ENCODE data around the gene CHCHD10. TPM values are rescaled to one million over a fixed set of nuclear protein-coding genes. Genes with fewer than 3 reads are reported as not detected.

CHCHD10 gene
- total and polyA plus RNA-seq, 11 donors: 374 to 2,069 (median 944) TPM

DNA sequence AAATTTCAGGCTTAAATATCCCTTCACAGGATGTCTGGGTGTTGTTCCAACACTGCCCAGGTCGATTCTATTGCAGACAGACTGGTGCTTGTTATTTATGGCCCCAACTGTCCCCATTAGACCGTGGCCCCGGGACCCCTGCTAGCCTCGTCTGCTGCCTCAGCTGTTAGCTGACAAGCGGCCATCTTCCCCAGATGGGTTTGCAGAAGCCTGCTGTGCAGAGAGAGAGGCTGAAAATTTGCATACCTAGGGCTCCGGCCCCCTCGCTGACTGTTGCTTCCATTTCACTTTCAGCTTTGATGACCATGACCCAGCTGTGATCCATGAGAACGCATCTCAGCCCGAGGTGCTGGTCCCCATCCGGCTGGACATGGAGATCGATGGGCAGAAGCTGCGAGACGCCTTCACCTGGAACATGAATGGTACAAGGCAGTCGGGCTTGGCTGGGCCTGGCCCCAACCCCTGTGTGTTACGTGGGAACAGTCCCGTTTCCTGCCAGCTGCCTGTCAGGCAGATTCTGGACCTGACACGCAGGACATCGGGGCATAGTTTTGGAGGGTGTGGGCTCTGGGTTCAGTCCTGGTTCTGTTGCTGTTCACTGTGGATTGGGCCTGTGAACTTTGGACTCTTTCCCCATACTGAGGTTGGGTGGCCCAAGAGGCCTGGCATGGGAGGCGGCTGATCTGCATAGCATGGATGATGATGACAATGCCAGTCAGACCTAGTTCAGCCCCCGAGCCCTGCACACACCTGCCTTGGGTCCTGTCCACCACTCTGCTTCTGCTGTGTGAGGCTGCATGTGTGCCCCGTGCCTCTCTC is 35.4 kb upstream of the CHCHD10 start:
- H3K27me3 ChIP-seq: no peaks in the 10 kb centered on the region
- H3K9me3 ChIP-seq: no peaks in the 10 kb centered on the region
- no peak for DNase-seq
- ATAC-seq: peak in 1 of 4 donors; percentile 11
- intact Hi-C loops (cut with DNase I): no loop called here
- H3K36me3 ChIP-seq: peaks cover 0 to 97% (median 91%) of the 10 kb centered on the region in 9 donors
- 82 to 91% (median 83%) methylated on average over 17 to 21 of the region's 21 CpGs for WGBS, 4 donors
- H3K4me1 ChIP-seq: peaks cover 0 to 5% (median 0%) of the 10 kb centered on the region in 12 donors
- TF ChIP-seq POLR2A (IDR thresholded peaks at IDR 0.05): no peak
- TF ChIP-seq, protein P1, sequence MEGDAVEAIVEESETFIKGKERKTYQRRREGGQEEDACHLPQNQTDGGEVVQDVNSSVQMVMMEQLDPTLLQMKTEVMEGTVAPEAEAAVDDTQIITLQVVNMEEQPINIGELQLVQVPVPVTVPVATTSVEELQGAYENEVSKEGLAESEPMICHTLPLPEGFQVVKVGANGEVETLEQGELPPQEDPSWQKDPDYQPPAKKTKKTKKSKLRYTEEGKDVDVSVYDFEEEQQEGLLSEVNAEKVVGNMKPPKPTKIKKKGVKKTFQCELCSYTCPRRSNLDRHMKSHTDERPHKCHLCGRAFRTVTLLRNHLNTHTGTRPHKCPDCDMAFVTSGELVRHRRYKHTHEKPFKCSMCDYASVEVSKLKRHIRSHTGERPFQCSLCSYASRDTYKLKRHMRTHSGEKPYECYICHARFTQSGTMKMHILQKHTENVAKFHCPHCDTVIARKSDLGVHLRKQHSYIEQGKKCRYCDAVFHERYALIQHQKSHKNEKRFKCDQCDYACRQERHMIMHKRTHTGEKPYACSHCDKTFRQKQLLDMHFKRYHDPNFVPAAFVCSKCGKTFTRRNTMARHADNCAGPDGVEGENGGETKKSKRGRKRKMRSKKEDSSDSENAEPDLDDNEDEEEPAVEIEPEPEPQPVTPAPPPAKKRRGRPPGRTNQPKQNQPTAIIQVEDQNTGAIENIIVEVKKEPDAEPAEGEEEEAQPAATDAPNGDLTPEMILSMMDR (IDR thresholded peaks at IDR 0.05): no peak
- H3K27ac ChIP-seq: no peak overlapping the region
- H3K4me3 ChIP-seq: no peak overlapping the region

DNA sequence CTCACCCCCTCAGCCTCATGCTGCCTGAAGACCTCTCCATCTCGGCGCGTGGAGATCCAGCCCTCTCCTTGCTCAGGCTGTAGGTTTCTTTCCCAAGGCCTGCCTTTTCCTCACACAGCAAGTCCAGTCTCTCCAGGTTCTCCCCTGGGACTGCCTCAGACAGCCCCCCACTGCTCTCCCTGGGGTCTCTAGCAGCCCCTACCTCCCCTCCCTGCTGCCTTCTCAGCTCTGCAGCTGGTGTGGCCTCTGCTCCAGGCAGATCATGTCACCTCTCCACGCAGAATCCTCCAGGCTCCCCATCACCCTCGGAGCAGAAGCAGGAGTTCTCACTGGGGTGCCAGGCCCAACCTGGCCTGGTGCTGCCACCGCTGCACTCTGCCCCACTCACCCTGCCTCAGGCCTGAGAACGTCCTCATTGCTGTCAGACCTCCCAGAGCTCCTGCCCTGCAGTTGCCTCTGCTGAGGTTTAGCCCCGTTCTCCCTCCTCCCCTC is 34.2 kb upstream of the CHCHD10 start:
- WGBS, 4 donors: 88 to 94% (median 93%) methylated on average over 8 of the region's 8 CpGs
- intact Hi-C loops (cut with DNase I): no loop called here
- ATAC-seq (no peak), DNase-seq (no peak)
- no peak overlapping the region for H3K27ac ChIP-seq
- TF ChIP-seq, protein P1 (IDR thresholded peaks at IDR 0.05): no peak
- no peak for TF ChIP-seq POLR2A (IDR thresholded peaks at IDR 0.05)
- peaks cover 0 to 5% (median 0%) of the 10 kb centered on the region in 12 donors for H3K4me1 ChIP-seq
- H3K27me3 ChIP-seq: no peaks in the 10 kb centered on the region
- no peak overlapping the region for H3K4me3 ChIP-seq
- no peaks in the 10 kb centered on the region for H3K9me3 ChIP-seq
- H3K36me3 ChIP-seq: peaks cover 0 to 98% (median 90%) of the 10 kb centered on the region in 9 donors

DNA sequence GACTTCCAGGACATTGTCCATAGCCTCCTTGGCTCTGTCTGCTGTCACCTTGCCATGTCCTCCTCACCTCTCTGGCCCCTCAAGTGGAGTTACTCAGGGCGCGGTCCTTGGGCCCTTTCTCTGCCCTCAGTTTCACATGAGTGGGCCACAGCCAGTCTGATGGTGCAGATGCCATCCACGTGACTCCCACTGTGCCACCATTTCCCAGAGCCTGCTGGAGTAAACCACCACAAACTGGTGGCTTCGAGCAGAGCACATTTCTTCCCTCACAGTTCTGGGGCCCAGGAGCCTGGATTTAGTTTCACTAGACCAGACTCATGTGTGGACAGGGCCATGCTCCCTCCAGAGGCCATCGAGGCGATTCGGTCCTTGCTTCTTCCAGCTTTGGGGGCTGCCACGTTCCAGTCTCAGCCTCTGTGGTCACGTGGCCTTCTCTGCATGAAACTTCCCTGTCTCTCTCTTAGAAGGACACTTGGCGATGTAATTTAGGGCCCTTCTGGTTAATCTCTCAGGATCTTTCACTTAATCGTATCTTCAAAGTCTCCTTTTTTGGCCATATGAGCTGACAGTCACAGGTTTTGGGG is 33.6 kb upstream of the CHCHD10 start:
- no peak overlapping the region for H3K27ac ChIP-seq
- intact Hi-C loops (cut with DNase I): no loop called here
- no peak for ATAC-seq
- H3K4me3 ChIP-seq: no peak overlapping the region
- peaks cover 0 to 97% (median 88%) of the 10 kb centered on the region in 9 donors for H3K36me3 ChIP-seq
- no peaks in the 10 kb centered on the region for H3K27me3 ChIP-seq
- peaks cover 0 to 5% (median 0%) of the 10 kb centered on the region in 12 donors for H3K4me1 ChIP-seq
- TF ChIP-seq, protein P1 (IDR thresholded peaks at IDR 0.05): no peak
- no peaks in the 10 kb centered on the region for H3K9me3 ChIP-seq
- WGBS, 4 donors: 89 to 91% (median 91%) methylated on average over 11 of the region's 11 CpGs
- DNase-seq: no peak

All from heart left ventricle (tissue), 16 donors.